ENCODE data around the gene KIAA0513.

- TF ChIP-seq, protein P1, sequence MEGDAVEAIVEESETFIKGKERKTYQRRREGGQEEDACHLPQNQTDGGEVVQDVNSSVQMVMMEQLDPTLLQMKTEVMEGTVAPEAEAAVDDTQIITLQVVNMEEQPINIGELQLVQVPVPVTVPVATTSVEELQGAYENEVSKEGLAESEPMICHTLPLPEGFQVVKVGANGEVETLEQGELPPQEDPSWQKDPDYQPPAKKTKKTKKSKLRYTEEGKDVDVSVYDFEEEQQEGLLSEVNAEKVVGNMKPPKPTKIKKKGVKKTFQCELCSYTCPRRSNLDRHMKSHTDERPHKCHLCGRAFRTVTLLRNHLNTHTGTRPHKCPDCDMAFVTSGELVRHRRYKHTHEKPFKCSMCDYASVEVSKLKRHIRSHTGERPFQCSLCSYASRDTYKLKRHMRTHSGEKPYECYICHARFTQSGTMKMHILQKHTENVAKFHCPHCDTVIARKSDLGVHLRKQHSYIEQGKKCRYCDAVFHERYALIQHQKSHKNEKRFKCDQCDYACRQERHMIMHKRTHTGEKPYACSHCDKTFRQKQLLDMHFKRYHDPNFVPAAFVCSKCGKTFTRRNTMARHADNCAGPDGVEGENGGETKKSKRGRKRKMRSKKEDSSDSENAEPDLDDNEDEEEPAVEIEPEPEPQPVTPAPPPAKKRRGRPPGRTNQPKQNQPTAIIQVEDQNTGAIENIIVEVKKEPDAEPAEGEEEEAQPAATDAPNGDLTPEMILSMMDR (IDR thresholded peaks at IDR 0.05): no peak
- no peak for TF ChIP-seq EZH2 (IDR thresholded peaks at IDR 0.05)
- TF ChIP-seq EZH2phosphoT487 (IDR thresholded peaks at IDR 0.05): no peak
Measured at GRCh38 chr16:85142771-85143211, 115.2 kb downstream of the KIAA0513 start.

All from neural progenitor cell (in vitro differentiated cells).